SK-N-SH (cell line): ENCODE measurements around the gene PCNT. TPM values are rescaled to one million over a fixed set of nuclear protein-coding genes. Genes with fewer than 3 reads are reported as not detected.

ENCODE experiments used
- CTCF ChIA-PET: fragments of 300-600, 350-600 bp; formaldehyde crosslinking; extraction: SDS; loops from one replicate; lab custom pipeline; 2021; lab: Yijun Ruan, JAX
- POLR2A ChIA-PET: fragments of 350-600 bp; sonication (Branson Sonifier 250); formaldehyde crosslinking; extraction: SDS; loops from one replicate; lab custom pipeline; 2020; ENCODE audit warnings: antibody characterized with exemption, inconsistent platforms; lab: Yijun Ruan, JAX
- DNase-seq: peaks from one replicate; pipeline ENCODE4 v3.0.0; 2012
- H2AFZ ChIP-seq: fragments of 200-600 bp; sonication (generic); 2 replicates; pipeline ENCODE4 v1.8.1; 2016; ENCODE audit warnings: antibody characterized with exemption, mild to moderate bottlenecking, low read depth
- H3F3A ChIP-seq: fragments of 200-600 bp; sonication (generic); replicated peaks from 2 replicates; pipeline ENCODE3; 2016; ENCODE audit warnings: antibody characterized with exemption, mild to moderate bottlenecking; ENCODE audit not compliant: insufficient read depth
- H3K27ac ChIP-seq, 2 experiments: fragments of 200-500 bp in 1 of 2; fragments of 200-600 bp in 1 of 2; sonication (Bioruptor generic) in 1 of 2; sonication (generic), shearing (Covaris generic) in 1 of 2; 2 replicates each; pipeline versions ENCODE4 v1.5.1 to v1.6.1; 2014 to 2016; ENCODE audit warnings: low read depth in 2 of 2, inconsistent platforms in 1 of 2, low read length in 1 of 2, mild to moderate bottlenecking in 1 of 2, mixed read lengths in 1 of 2
- H3K27me3 ChIP-seq: fragments of 200-600 bp; sonication (generic), shearing (Covaris generic); 2 replicates; pipeline ENCODE4 v1.6.1; 2016; ENCODE audit warnings: mixed run types; ENCODE audit not compliant: insufficient read depth
- H3K36me3 ChIP-seq, 2 experiments: fragments of 200-500 bp in 1 of 2; fragments of 200-600 bp in 1 of 2; sonication (Bioruptor generic) in 1 of 2; sonication (generic) in 1 of 2; replicated peaks in 1 of 2; 2 replicates each; pipeline versions ENCODE3 to v1.5.1; 2014 to 2016; ENCODE audit warnings: low read length in 1 of 2, mild to moderate bottlenecking in 1 of 2; ENCODE audit not compliant: insufficient read depth in 2 of 2, control insufficient read depth in 1 of 2
- H3K4me1 ChIP-seq, 2 experiments: fragments of 200-500 bp in 1 of 2; fragments of 200-600 bp in 1 of 2; sonication (Bioruptor generic) in 1 of 2; sonication (generic), shearing (Covaris generic) in 1 of 2; 2 replicates each; pipeline versions ENCODE4 v1.5.1 to v1.6.1; 2014 to 2016; ENCODE audit warnings: low read depth in 1 of 2, low read length in 1 of 2, mixed run types in 1 of 2; ENCODE audit not compliant: insufficient read depth in 2 of 2, control insufficient read depth in 1 of 2
- H3K4me2 ChIP-seq: fragments of 200-600 bp; sonication (generic), shearing (Covaris generic); 2 replicates; pipeline ENCODE4 v1.6.1; 2017; ENCODE audit warnings: mixed run types
- H3K4me3 ChIP-seq, 2 experiments: fragments of 200-500 bp in 1 of 2; fragments of 200-600 bp in 1 of 2; sonication (Bioruptor generic) in 1 of 2; sonication (generic), shearing (Covaris generic) in 1 of 2; 2 replicates each; pipeline versions ENCODE4 v1.5.1 to v1.8.1; 2014 to 2016; ENCODE audit warnings: low read depth in 2 of 2, inconsistent platforms in 1 of 2, low read length in 1 of 2, mild to moderate bottlenecking in 1 of 2, mixed read lengths in 1 of 2, moderate library complexity in 1 of 2
- H3K79me2 ChIP-seq: fragments of 200-600 bp; sonication (generic); 2 replicates; pipeline ENCODE4 v1.8.1; 2017; ENCODE audit warnings: mild to moderate bottlenecking; ENCODE audit not compliant: insufficient read depth
- H3K9ac ChIP-seq: fragments of 200-600 bp; sonication (generic); 2 replicates; pipeline ENCODE4 v1.6.1; 2017; ENCODE audit warnings: mixed run types
- H3K9me2 ChIP-seq: fragments of 200-600 bp; sonication (generic); 2 replicates; pipeline ENCODE4 v1.6.1; 2017; ENCODE audit warnings: mixed run types
- H3K9me3 ChIP-seq: fragments of 200-600 bp; sonication (generic); 2 replicates; pipeline ENCODE4 v1.6.1; 2017; ENCODE audit warnings: mixed run types, mild to moderate bottlenecking, moderate library complexity
- H4K20me1 ChIP-seq: fragments of 200-600 bp; sonication (generic); 2 replicates; pipeline ENCODE4 v1.6.1; 2017; ENCODE audit warnings: mild to moderate bottlenecking, mixed run types; ENCODE audit not compliant: insufficient read depth
- CHD2 ChIP-seq: fragments of 150-350 bp; IDR thresholded peaks from 2 replicates; pipeline ENCODE4 v1.6.1; 2018; ENCODE audit warnings: low read length; ENCODE audit not compliant: partially characterized antibody
- EP300 ChIP-seq, 2 experiments: IDR thresholded peaks; 2 replicates each; pipeline versions ENCODE4 v1.4.0 to v1.6.1; 2012; ENCODE audit warnings: borderline replicate concordance in 1 of 2, low read depth in 1 of 2, low read length in 1 of 2
- FOSL2 ChIP-seq: IDR thresholded peaks from 2 replicates; pipeline ENCODE4 v1.4.0; 2012; ENCODE audit warnings: low read depth, mild to moderate bottlenecking, moderate library complexity, borderline replicate concordance
- FOXJ3 ChIP-seq: sonication (generic); formaldehyde crosslinking; IDR thresholded peaks from 2 replicates; pipeline ENCODE4 v1.5.1; 2020; ENCODE audit warnings: mild to moderate bottlenecking, missing genetic modification reagents
- GABPA ChIP-seq: IDR thresholded peaks from 2 replicates; pipeline ENCODE4 v1.4.0; 2012; ENCODE audit warnings: low read depth, mild to moderate bottlenecking
- MXI1 ChIP-seq: IDR thresholded peaks from 2 replicates; pipeline ENCODE4 v1.6.1; 2012; ENCODE audit warnings: mild to moderate bottlenecking, low read depth, low read length, improper control_type of control experiment
- NRF1 ChIP-seq: IDR thresholded peaks from 2 replicates; pipeline ENCODE4 v1.6.1; 2012; ENCODE audit warnings: low read depth, mild to moderate bottlenecking, low read length
- POLR2AphosphoS5 ChIP-seq: IDR thresholded peaks from 2 replicates; pipeline ENCODE4 v1.6.1; 2012; ENCODE audit warnings: low read depth, low read length
- RCOR1 ChIP-seq: fragments of 150-350 bp; IDR thresholded peaks from 2 replicates; pipeline ENCODE4 v1.6.1; 2017; ENCODE audit warnings: antibody characterized with exemption, low read length
- RXRA ChIP-seq: IDR thresholded peaks from 2 replicates; pipeline ENCODE4 v1.4.0; 2012; ENCODE audit warnings: low read depth, mild to moderate bottlenecking, borderline replicate concordance
- TAF1 ChIP-seq: IDR thresholded peaks from 2 replicates; pipeline ENCODE4 v1.6.1; 2012; ENCODE audit warnings: low read depth, mild to moderate bottlenecking, low read length, moderate library complexity, borderline replicate concordance
- TEAD4 ChIP-seq: IDR thresholded peaks from 2 replicates; pipeline ENCODE4 v1.4.0; 2012; ENCODE audit warnings: mild to moderate bottlenecking, borderline replicate concordance; ENCODE audit not compliant: insufficient read depth
- WGBS: methylation state at CpG from one replicate; pipeline ENCODE4 v1.1.6; 2017; ENCODE audit warnings: low lambda C conversion rate; 5-methylcytosine and 5-hydroxymethylcytosine counted together
- polyA plus RNA-seq, 3 experiments: library from polyadenylated mRNA; depleted of rRNA; stranded (reverse); fragments of >200 nt; gene quantifications; 2 replicates each; pipeline ENCODE4 v1.2.3, GENCODE V29; 2012
- TF ChIP-seq, protein P1 (sequence below): fragments of 150-350 bp; IDR thresholded peaks from 2 replicates; pipeline ENCODE4 v1.6.1; 2017; ENCODE audit warnings: antibody characterized with exemption, low read length, low read depth, borderline replicate concordance
- TF ChIP-seq, protein P2 (sequence below): fragments of 200-600 bp; sonication (generic); IDR thresholded peaks from 2 replicates; pipeline ENCODE4 v1.6.1; 2017; ENCODE audit warnings: antibody characterized with exemption, mild to moderate bottlenecking, moderate library complexity
- TF ChIP-seq, protein P3 (sequence below): IDR thresholded peaks from 2 replicates; pipeline ENCODE4 v1.4.0; 2012; ENCODE audit warnings: low read depth

Gene PCNT
- polyA plus RNA-seq, 1 of the 3 experiments (the other 2 are of a cell fraction) = 15.7 TPM

DNA sequence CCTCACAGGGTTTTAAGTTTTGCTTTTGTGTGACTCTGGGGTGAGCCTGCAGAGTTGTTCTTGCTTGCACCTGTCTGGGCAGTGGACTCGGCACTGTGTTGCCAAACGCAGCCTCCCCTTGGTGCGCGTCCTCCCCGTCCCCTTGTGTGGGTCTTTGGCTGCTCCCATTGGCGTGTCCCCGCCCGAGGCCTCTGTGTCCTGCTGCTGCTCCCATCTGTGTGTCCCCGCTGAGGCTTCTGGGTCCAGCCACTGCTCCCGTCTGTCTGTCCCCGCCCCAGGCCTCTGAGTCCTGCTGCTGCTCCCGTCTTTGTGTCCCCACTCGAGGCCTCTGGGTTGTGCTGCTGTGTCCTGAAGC is 62.8 kb downstream of the PCNT start:
- H3K9me2 ChIP-seq = no peaks in the 10 kb centered on the region
- POLR2A ChIA-PET = no interaction called here
- TF ChIP-seq TEAD4 (no peak), MXI1 (no peak), POLR2AphosphoS5 (no peak), GABPA (no peak)
- TF ChIP-seq, protein P1, sequence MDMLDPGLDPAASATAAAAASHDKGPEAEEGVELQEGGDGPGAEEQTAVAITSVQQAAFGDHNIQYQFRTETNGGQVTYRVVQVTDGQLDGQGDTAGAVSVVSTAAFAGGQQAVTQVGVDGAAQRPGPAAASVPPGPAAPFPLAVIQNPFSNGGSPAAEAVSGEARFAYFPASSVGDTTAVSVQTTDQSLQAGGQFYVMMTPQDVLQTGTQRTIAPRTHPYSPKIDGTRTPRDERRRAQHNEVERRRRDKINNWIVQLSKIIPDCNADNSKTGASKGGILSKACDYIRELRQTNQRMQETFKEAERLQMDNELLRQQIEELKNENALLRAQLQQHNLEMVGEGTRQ = no peak
- TF ChIP-seq, protein P2, sequence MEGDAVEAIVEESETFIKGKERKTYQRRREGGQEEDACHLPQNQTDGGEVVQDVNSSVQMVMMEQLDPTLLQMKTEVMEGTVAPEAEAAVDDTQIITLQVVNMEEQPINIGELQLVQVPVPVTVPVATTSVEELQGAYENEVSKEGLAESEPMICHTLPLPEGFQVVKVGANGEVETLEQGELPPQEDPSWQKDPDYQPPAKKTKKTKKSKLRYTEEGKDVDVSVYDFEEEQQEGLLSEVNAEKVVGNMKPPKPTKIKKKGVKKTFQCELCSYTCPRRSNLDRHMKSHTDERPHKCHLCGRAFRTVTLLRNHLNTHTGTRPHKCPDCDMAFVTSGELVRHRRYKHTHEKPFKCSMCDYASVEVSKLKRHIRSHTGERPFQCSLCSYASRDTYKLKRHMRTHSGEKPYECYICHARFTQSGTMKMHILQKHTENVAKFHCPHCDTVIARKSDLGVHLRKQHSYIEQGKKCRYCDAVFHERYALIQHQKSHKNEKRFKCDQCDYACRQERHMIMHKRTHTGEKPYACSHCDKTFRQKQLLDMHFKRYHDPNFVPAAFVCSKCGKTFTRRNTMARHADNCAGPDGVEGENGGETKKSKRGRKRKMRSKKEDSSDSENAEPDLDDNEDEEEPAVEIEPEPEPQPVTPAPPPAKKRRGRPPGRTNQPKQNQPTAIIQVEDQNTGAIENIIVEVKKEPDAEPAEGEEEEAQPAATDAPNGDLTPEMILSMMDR = no peak
- TF ChIP-seq, all 33 proteins: peak for 0
- Histone ChIP-seq H3K27me3 (no peaks in the 10 kb centered on the region), H3K9ac (no peak overlapping the region), H4K20me1 (no peaks in the 10 kb centered on the region), H3K36me3 (peaks cover 12 to 23% of the 10 kb centered on the region in 2 experiments), H3F3A (no peaks in the 10 kb centered on the region), H3K4me1 (peaks cover 0 to 14% of the 10 kb centered on the region in 2 experiments; a peak in 1 of 4 replicates), H3K4me2 (no peak overlapping the region), H3K79me2 (peaks cover 25% of the 10 kb centered on the region), H2AFZ (no peak overlapping the region), H3K4me3 (no peak overlapping the region), H3K27ac (peak overlapping the region in 1 of 2 experiments; percentile 55; a peak in 2 of 4 replicates), H3K9me3 (no peaks in the 10 kb centered on the region)
- no peak for DNase-seq
- WGBS = 93% methylated on average over 5 of the region's 13 CpGs
- CTCF ChIA-PET = no interaction called here

DNA sequence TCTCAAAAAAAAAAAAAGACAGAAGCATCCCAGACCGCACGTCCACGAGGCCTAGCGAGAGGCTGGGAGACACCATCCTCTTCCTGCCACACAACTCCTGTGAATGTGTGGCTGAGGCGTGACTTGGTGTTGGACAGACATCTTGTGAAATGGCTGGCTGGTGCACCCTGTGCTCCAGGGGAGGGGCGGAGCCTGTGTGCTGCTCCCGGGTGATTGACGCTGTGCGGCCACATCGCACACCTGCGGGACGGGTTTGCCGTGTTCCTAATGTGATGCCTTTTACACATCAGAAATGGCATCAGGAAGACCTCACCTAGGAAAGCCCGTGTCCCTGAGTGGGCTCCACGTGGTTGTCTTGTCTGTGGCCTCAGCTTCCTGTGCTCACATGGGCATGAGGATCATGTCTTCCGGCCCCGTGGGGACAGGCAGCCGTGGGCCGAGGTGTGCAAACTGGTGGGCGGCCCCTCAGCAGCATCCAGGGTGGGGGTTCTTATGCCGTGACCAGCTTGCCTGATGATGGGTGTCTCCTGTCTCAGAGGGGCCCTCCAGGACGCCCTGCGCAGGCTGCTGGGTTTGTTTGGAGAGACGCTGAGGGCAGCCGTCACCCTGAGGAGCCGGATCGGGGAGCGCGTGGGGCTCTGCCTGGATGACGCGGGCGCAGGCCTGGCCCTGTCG is 64.4 kb downstream of the PCNT start:
- Histone ChIP-seq H3K27me3 (no peaks in the 10 kb centered on the region), H3K9ac (no peak overlapping the region), H3K36me3 (peaks cover 11 to 30% of the 10 kb centered on the region in 2 experiments), H3K4me3 (no peak overlapping the region), H3K27ac (no peak overlapping the region), H4K20me1 (no peaks in the 10 kb centered on the region), H3K9me3 (no peaks in the 10 kb centered on the region), H3K4me1 (peaks cover 0 to 14% of the 10 kb centered on the region in 2 experiments; a peak in 1 of 4 replicates), H3F3A (no peaks in the 10 kb centered on the region), H3K79me2 (peaks cover 21% of the 10 kb centered on the region; the same call in 1 of the 2 replicates), H3K9me2 (no peaks in the 10 kb centered on the region), H3K4me2 (no peak overlapping the region), H2AFZ (no peak overlapping the region)
- CTCF ChIA-PET = no interaction called here
- DNase-seq = no peak
- POLR2A ChIA-PET = no interaction called here
- 98% methylated on average over 15 of the region's 33 CpGs for WGBS
- TF ChIP-seq FOSL2 (no peak), POLR2AphosphoS5 (no peak), CHD2 (no peak), TAF1 (no peak), RCOR1 (no peak), RXRA (no peak), NRF1 (no peak), EP300 (IDR thresholded peaks at IDR 0.05; ENCODE audit: borderline replicate concordance in 1 of 2, low read depth in 1 of 2, low read length in 1 of 2) (no peak), MXI1 (no peak), GABPA (no peak), FOXJ3 (CRISPR knock-in tag) (no peak)
- TF ChIP-seq, protein P3, sequence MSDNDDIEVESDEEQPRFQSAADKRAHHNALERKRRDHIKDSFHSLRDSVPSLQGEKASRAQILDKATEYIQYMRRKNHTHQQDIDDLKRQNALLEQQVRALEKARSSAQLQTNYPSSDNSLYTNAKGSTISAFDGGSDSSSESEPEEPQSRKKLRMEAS = no peak
